Diencephalon (tissue), 1 donor: ENCODE data around the gene TBL1Y. TPM values are rescaled to one million over a fixed set of nuclear protein-coding genes. Genes with fewer than 3 reads are reported as not detected.

Experiments used
- total RNA-seq: library from RNA; depleted of rRNA; stranded (reverse); fragments of >200 nt; gene quantifications from one replicate; pipeline ENCODE4 v1.2.3, GENCODE V29; 2014

The TBL1Y gene
- 2.5 TPM for total RNA-seq

DNA sequence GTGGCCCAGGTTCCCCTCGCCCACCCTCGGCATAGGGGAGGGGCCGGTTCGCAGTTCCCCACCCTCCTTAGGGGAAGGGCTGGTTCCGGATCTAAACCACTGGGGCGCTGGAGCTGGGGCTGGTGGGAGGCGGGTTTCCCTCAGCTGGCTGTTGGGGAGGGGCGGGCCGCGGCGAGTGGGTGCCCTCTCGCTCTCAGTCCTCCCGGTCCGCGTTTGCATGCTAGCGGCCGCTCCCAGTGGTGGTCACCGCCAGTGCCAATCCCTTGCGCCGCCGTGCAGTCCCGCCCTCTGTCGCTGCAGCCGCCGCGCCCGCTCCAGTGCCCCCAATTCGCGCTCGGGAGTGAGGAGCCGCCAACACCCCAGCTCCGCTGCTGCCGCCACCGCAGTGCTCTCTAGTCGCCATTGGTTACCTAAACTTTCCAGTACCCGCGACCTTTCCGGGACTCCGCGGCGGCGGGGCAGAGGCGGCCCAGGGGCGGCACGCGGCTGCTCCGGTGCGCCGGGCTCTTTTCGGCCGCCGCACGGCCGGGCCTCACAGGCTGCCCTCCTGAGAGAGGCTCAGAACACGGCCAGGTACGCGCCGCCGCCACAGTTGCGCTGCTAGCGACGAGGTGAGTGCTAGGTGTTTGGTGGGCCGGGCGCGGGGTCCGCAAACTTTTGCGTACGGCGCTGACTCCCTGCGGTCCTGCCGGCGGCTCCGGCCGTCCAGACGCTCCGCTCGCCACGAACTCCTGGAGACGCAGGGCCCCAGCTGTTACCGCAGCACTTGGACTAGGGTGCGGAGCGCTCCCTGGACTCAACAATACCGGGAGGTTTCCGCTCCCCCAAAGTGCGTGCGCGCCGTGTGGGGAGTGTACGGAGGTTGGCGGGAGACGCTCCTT is at the start of gene TBL1Y:
TSS of gene TBL1Y (plus strand) at position 326 of the 881 bp plus-strand sequence. CDS start 114,388 bp downstream, outside the sequence.

DNA sequence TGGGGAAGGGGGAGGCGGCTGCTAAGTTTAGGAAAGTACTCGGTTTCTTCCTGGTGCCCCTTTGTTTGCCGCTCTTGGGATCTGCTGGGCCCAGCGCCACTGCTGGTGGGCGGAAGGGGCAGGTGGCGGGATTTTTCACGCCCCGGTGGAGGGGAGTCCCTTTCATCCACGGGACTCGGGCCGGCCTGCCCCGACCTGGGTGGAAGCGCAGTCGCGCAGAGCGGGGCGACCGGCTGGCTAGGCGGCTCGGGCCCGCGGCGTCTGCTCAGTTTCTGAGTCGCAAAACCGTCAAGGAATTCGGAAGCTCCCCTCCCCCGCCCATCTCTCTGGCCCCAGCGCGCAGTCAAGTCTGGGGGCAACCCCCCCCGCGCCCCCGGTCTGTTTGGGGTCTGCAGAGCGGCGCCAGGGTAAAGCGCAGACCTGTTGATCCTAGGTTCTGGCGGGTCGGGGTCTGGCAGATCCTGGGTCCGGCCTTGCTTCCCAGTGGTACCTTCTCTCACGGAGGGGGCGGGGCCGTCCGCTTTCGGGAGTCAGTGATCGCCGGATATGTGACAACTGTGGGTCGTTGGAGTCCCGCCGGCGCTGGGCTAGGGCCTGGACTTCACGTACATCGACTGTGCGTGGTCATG is 870 bp downstream of the TBL1Y start, which contains the start of gene AMELY:
TSS of gene AMELY (minus strand) at position 500 of the 629 bp plus-strand sequence. CDS start 39,144 bp downstream, outside the sequence.

Other genes with a start within 250 kb of the TBL1Y start
- not detected for gene AMELY, start 1.1 kb downstream of the TBL1Y start, total RNA-seq